ENCODE measurements around the gene FABP2.
"Not testable (repeated sequence)": the region's sequence is repeated elsewhere in the genome, so short reads cannot be mapped to it uniquely, and the experiment has no call there.

FABP2 gene

DNA sequence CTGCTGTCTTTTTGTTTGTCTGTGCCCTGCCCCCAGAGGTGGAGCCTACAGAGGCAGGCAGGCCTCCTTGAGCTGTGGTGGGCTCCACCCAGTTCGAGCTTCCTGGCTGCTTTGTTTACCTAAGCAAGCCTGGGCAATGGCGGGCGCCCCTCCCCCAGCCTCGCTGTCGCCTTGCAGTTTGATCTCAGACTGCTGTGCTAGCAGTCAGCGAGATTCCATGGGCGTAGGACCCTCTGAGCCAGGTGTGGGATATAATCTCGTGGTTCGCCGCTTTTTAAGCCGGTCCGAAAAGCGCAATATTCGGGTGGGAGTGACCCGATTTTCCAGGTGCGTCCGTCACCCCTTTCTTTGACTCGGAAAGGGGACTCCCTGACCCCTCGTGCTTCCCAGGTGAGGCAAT lies 42.4 kb downstream of the FABP2 start:
- H3K4me3 Mint-ChIP-seq; DNase-seq (ENCODE audit: low spot score in 2 of 2); H3K36me3 Mint-ChIP-seq (ENCODE audit: insufficient read depth); H3K27me3 Mint-ChIP-seq; H3K27ac Mint-ChIP-seq (ENCODE audit: low read depth); ATAC-seq (replicated peaks; ENCODE audit: extremely low read depth, poor library complexity, severe bottlenecking); H3K9me3 Mint-ChIP-seq: not testable (repeated sequence)
- H3K4me1 Mint-ChIP-seq, result peaks cover 13% of the 10 kb centered on the region

DNA sequence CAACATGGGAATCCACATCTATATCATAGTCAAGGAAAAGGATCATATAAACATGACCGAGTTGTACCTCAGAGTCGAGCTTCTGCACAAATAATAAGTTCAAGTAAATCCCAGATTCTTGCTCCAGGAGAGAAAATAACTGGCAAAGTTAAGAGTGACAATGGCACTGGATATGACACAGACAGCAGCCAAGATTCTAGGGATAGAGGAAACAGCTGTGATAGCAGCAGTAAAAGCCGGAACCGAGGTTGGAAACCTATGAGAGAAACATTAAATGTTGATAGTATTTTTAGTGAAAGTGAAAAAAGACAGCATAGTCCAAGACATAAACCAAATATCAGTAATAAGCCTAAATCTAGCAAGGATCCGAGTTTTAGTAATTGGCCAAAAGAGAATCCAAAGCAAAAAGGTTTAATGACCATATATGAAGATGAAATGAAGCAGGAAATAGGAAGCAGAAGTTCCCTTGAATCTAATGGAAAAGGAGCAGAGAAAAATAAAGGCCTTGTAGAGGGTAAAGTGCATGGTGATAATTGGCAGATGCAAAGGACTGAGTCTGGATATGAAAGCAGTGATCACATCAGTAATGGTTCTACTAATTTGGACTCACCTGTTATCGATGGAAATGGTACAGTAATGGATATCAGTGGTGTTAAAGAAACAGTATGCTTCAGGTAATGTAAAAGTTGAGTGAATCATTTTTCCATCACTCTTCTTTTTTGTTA lies 50.4 kb downstream of the FABP2 start:
- DNase-seq (ENCODE audit: low spot score in 2 of 2) (no peak), ATAC-seq (replicated peaks; ENCODE audit: extremely low read depth, poor library complexity, severe bottlenecking) (no peak)
- peaks cover 3% of the 10 kb centered on the region for H3K36me3 Mint-ChIP-seq (ENCODE audit: insufficient read depth)
- no peaks in the 10 kb centered on the region for H3K9me3 Mint-ChIP-seq
- no peak overlapping the region for H3K4me3 Mint-ChIP-seq
- no peaks in the 10 kb centered on the region for H3K27me3 Mint-ChIP-seq
- no peak overlapping the region for H3K27ac Mint-ChIP-seq (ENCODE audit: low read depth)
- no peaks in the 10 kb centered on the region for H3K4me1 Mint-ChIP-seq

DNA sequence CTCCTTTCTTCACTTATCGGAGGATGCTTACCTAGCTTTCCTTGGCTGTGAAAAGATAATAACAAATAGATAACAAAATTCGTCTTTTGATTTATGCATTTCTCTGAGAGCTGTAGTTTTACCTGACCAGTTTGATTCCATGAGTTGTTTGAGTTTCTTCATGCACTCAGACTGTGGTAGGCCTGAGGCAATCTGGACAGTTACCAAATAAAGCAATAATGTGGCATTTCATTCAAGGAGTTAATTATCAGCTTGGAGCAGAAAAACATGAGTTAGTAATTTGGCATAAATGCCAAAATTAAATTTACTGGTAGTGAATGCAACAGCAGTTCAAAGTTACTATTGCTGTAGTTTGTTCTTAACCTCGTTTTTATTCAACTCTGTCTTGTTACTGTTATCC lies 53.5 kb downstream of the FABP2 start:
- Mint-ChIP-seq H3K4me1 (no peaks in the 10 kb centered on the region), H3K27me3 (no peaks in the 10 kb centered on the region), H3K4me3 (no peak overlapping the region), H3K9me3 (no peaks in the 10 kb centered on the region), H3K27ac (ENCODE audit: low read depth) (no peak overlapping the region), H3K36me3 (ENCODE audit: insufficient read depth) (peaks cover 6% of the 10 kb centered on the region)
- ATAC-seq (replicated peaks; ENCODE audit: extremely low read depth, poor library complexity, severe bottlenecking) (no peak), DNase-seq (ENCODE audit: low spot score in 2 of 2) (no peak)
